HepG2 (cell line): ENCODE measurements around the gene ANAPC10. TPM values are rescaled to one million over a fixed set of nuclear protein-coding genes. Genes with fewer than 3 reads are reported as not detected.

Experiments used
- FOXO1 ChIP-seq: sonication (generic); formaldehyde crosslinking; IDR thresholded peaks from 2 replicates; pipeline ENCODE4 v1.4.0; 2020; ENCODE audit warnings: missing genetic modification reagents
- POLR2G ChIP-seq: fragments of 200-400 bp; formaldehyde crosslinking; IDR thresholded peaks from 2 replicates; pipeline ENCODE4 v1.6.1; 2018; ENCODE audit warnings: mild to moderate bottlenecking, low read depth, low read length, moderate library complexity
- ZBTB1 ChIP-seq: sonication (generic); formaldehyde crosslinking; IDR thresholded peaks from 2 replicates; pipeline ENCODE4 v1.4.0; 2020; ENCODE audit warnings: missing genetic modification reagents, borderline replicate concordance
- ZMAT3 ChIP-seq: sonication (generic); formaldehyde crosslinking; conservative IDR thresholded peaks from 2 replicates; pipeline ENCODE4 v1.7.0; 2021; ENCODE audit warnings: missing genetic modification reagents
- ZNF747 ChIP-seq: sonication (generic); formaldehyde crosslinking; IDR thresholded peaks from 2 replicates; pipeline ENCODE4 v1.8.1; 2023; ENCODE audit warnings: missing genetic modification reagents, mild to moderate bottlenecking, borderline replicate concordance
- ZNF777 ChIP-seq: sonication (generic); formaldehyde crosslinking; IDR thresholded peaks from 2 replicates; pipeline ENCODE4 v1.4.0; 2020; ENCODE audit warnings: missing genetic modification reagents
- polyA plus RNA-seq, 8 experiments: library from polyadenylated mRNA; depleted of rRNA in 3 of 8; stranded (reverse) in 7 of 8; unstranded in 1 of 8; fragments of >200 nt; fragmentation: Illumina TruSeq in 4 of 8; extraction: Trizol in 4 of 8; gene quantifications; 2 replicates each; pipeline versions ENCODE4 v1.2.1 to v1.2.3, GENCODE V29; 2011 to 2016; ENCODE audit warnings: low read depth in 4 of 8, missing spikeins in 1 of 8, mixed read lengths in 1 of 8; ENCODE audit not compliant: insufficient read depth in 1 of 8
- total RNA-seq, 5 experiments: library from RNA; depleted of rRNA; stranded (reverse); fragments of >200 nt; fragmentation: Illumina TruSeq; extraction: Trizol; gene quantifications; 2 replicates each; pipeline ENCODE4 v1.2.3, GENCODE V29; 2016; ENCODE audit warnings: low read depth in 1 of 5
- TF ChIP-seq, protein P1 (sequence below): sonication (generic); formaldehyde crosslinking; IDR thresholded peaks from 2 replicates; pipeline ENCODE4 v1.4.0; 2020; ENCODE audit warnings: missing genetic modification reagents, borderline replicate concordance
- TF ChIP-seq, protein P2 (sequence below): sonication (generic); formaldehyde crosslinking; IDR thresholded peaks from 2 replicates; pipeline ENCODE4 v1.4.0; 2020; ENCODE audit warnings: low read depth, missing genetic modification reagents

Gene ANAPC10
- total and polyA plus RNA-seq, 2 of the 13 experiments (the other 11 are each of a cell fraction or from before 2014, with no cell fraction given) = 21.9 to 32.7 TPM

DNA sequence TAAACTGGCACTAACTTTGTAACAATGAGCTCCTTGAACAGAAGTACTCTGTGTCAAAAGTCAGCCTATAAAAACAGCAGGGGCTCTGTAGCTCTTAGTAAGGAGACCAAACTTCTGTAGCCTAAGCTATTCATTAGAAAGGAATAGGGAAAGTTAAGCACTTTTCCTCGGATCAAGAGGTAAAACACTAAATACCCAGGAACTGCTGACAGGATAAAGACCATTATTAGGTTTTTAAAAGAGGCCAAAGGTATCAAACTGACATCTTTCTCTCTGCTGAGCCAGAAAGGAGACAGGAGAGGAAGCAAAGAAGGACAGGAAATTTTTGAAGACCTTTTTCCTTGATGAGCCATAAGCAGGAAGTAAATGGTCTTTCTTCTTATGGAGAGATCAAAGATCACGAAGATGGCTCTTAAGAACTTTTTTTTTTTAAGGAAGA, 31.9 kb downstream of the ANAPC10 start (continued):
- TF ChIP-seq, protein P1, sequence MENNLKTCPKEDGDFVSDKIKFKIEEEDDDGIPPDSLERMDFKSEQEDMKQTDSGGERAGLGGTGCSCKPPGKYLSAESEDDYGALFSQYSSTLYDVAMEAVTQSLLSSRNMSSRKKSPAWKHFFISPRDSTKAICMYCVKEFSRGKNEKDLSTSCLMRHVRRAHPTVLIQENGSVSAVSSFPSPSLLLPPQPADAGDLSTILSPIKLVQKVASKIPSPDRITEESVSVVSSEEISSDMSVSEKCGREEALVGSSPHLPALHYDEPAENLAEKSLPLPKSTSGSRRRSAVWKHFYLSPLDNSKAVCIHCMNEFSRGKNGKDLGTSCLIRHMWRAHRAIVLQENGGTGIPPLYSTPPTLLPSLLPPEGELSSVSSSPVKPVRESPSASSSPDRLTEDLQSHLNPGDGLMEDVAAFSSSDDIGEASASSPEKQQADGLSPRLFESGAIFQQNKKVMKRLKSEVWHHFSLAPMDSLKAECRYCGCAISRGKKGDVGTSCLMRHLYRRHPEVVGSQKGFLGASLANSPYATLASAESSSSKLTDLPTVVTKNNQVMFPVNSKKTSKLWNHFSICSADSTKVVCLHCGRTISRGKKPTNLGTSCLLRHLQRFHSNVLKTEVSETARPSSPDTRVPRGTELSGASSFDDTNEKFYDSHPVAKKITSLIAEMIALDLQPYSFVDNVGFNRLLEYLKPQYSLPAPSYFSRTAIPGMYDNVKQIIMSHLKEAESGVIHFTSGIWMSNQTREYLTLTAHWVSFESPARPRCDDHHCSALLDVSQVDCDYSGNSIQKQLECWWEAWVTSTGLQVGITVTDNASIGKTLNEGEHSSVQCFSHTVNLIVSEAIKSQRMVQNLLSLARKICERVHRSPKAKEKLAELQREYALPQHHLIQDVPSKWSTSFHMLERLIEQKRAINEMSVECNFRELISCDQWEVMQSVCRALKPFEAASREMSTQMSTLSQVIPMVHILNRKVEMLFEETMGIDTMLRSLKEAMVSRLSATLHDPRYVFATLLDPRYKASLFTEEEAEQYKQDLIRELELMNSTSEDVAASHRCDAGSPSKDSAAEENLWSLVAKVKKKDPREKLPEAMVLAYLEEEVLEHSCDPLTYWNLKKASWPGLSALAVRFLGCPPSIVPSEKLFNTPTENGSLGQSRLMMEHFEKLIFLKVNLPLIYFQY (CRISPR knock-in tag) = no peak
- TF ChIP-seq, protein P2, sequence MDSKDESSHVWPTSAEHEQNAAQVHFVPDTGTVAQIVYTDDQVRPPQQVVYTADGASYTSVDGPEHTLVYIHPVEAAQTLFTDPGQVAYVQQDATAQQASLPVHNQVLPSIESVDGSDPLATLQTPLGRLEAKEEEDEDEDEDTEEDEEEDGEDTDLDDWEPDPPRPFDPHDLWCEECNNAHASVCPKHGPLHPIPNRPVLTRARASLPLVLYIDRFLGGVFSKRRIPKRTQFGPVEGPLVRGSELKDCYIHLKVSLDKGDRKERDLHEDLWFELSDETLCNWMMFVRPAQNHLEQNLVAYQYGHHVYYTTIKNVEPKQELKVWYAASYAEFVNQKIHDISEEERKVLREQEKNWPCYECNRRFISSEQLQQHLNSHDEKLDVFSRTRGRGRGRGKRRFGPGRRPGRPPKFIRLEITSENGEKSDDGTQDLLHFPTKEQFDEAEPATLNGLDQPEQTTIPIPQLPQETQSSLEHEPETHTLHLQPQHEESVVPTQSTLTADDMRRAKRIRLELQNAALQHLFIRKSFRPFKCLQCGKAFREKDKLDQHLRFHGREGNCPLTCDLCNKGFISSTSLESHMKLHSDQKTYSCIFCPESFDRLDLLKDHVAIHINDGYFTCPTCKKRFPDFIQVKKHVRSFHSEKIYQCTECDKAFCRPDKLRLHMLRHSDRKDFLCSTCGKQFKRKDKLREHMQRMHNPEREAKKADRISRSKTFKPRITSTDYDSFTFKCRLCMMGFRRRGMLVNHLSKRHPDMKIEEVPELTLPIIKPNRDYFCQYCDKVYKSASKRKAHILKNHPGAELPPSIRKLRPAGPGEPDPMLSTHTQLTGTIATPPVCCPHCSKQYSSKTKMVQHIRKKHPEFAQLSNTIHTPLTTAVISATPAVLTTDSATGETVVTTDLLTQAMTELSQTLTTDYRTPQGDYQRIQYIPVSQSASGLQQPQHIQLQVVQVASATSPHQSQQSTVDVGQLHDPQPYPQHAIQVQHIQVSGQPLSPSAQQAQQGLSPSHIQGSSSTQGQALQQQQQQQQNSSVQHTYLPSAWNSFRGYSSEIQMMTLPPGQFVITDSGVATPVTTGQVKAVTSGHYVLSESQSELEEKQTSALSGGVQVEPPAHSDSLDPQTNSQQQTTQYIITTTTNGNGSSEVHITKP (CRISPR knock-in tag) = no peak
- TF ChIP-seq ZBTB1 (CRISPR knock-in tag) = no peak
- no peak for TF ChIP-seq ZNF747 (CRISPR knock-in tag)
- TF ChIP-seq ZNF777 (CRISPR knock-in tag) = no peak
- no peak for TF ChIP-seq FOXO1
- no peak for TF ChIP-seq ZMAT3 (CRISPR knock-in tag)
- TF ChIP-seq POLR2G = no peak
- TF ChIP-seq, all 625 proteins: peak for 0
